LHCN-M2 (cell line): ENCODE results near the gene KLF18. TPM values are rescaled to one million over a fixed set of nuclear protein-coding genes. Genes with fewer than 3 reads are reported as not detected.
"Not testable (repeated sequence)": the region's sequence is repeated elsewhere in the genome, so short reads cannot be mapped to it uniquely, and the experiment has no call there.

ENCODE experiments used
- DNase-seq: peaks from one replicate; pipeline ENCODE4 v3.0.0-alpha.2; 2012; ENCODE audit warnings: low read depth
- total RNA-seq: library from RNA; depleted of rRNA; stranded (reverse); fragments of >200 nt; gene quantifications from 2 replicates; pipeline ENCODE4 v1.2.3, GENCODE V29; 2014

Gene KLF18
- total RNA-seq, 1 experiment from 2014 or later: not detected

DNA sequence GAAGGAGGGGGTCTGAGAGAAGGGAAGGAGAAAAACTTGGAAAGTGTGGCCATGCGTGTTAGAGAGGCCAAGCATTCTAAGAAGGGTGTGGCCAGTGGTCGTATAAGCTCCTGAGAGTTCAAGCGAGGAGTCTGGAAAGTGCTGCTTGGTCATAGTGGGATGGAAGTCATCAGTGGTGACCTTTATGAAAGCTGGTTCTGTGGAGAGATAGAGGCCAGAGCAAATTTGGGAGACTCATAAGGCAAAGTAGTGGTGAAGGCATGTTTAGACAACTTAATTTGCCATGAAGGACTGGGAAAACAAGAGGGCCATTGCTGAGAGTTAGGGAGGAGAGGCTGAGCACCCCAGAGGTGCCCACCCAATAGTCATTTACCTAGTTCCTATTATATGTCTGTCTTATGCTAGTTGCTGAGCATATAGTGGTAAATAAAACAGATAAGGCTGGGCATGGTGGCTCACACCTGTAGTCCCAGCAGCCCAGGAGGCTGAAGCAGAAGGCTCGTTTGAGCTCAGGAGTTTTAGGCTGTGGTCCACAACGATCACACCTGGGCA, 21.0 kb downstream of the KLF18 start:
- no peak for DNase-seq

DNA sequence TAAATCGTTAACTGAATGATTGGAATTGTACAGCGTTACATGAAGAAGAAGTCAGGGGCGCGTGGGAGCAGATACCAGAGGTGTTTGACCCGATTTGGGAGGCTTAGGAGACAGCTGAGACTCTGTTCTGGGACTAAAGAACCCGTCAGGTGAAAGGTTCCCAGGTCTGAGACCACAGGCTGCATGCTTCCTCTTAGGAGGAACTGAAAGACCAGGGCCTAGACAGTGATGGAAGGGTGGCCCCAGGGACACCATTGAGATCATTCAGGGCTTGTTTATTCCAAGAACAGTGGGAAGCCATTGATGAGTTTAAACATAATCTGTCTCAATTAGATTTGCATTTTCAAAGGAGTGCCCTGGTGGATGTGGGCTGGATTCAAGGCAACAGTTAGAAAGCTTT, 21.9 kb downstream of the KLF18 start:
- DNase-seq: no peak

DNA sequence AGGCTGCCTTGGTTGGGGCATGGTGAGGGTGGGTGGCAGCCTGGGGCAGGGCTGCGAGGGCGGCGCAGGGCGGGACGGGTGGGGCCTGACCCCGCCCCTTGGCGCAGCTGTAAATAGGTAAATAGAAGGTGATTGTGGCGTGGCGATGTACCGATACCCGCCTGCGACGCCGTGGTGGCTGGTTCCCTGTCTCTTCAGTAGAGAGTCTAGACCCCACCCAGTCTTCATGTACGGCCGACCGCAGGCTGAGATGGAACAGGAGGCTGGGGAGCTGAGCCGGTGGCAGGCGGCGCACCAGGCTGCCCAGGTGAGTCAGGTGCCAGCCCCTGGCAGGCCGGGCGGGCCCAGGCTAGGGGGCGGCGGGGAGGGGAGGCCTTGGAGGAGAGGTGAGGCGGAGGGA, 22.7 kb downstream of the KLF18 start, which contains the start of gene KLF17:
KLF17 (plus strand) TSS at position 140 of the 400 bp plus-strand sequence; CDS start at position 227, 87 bp downstream.
- no peak for DNase-seq

DNA sequence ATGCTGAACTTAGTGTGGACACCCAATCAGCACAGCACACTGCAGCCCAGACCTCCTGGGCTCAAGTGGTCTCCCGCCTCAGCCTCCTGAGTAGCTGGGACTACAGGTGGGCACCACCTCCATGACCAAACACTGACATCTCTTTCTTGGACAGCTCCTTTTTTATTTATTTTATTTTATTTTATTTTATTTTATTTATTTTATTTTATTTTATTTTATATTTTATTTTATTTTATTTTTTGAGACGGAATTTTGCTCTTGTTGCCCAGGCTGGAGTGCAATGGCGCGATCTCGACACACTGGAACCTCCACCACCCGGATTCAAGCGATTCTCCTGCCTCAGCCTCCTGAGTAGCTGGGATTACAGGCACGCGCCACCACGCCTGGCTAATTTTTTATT, 24.2 kb downstream of the KLF18 start:
- not testable (repeated sequence) for DNase-seq

GRCh38 chr1:44114098-44114497, 27.3 kb downstream of the KLF18 start:
- no peak for DNase-seq

GRCh38 chr1:44113095-44113609, 28.3 kb downstream of the KLF18 start:
- DNase-seq: peak; percentile 39

- DNase-seq: peak; percentile 27
These were observed 28.9 kb downstream of the KLF18 start for GRCh38 chr1:44112486-44112885.

DNA sequence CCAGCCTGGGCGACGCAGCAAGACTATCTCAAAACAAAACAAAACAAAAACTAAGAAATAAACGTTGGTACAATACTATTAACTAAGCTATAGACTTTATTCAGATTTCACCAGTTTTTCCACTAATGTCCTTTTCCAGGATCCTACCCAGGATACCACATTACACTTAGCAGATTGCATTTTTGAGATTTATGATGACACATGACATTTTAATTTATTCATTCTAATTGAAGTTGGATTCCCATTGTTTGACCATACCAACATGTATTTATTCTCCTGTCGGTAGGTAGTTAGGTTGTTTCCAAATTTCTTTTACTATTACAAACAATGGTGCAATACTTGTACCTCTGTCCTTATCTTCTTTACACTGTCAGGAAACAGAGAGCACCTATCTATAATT, 29.6 kb downstream of the KLF18 start:
- no peak for DNase-seq

DNA sequence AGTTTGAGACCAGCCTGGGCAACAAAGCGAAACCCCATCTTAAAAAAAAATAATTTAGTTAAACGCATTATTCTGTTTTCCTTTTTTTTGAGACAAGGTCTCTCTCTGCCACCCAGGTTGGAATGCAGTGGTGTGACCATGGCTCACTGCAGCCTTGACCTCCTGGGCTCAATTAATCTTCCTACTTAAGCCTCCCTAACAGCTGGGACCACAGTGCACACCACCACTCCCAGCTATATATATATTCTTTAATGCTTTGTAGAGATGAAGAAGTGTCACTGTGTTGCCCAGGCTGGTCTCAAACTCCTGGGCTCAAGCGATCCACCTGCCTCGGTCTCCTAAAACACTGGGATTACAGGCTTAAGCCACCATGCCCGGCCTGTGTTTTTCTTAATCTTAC, 30.5 kb downstream of the KLF18 start:
- DNase-seq: peak; percentile 53

- no peak for DNase-seq
These were observed 32.5 kb downstream of the KLF18 start for GRCh38 chr1:44108971-44109370.

GRCh38 chr1:44108241-44108640, 33.2 kb downstream of the KLF18 start:
- peak; percentile 36 for DNase-seq

GRCh38 chr1:44105810-44106209, 35.6 kb downstream of the KLF18 start:
- no peak for DNase-seq

GRCh38 chr1:44103270-44104131, 37.9 kb downstream of the KLF18 start:
- no peak for DNase-seq

DNA sequence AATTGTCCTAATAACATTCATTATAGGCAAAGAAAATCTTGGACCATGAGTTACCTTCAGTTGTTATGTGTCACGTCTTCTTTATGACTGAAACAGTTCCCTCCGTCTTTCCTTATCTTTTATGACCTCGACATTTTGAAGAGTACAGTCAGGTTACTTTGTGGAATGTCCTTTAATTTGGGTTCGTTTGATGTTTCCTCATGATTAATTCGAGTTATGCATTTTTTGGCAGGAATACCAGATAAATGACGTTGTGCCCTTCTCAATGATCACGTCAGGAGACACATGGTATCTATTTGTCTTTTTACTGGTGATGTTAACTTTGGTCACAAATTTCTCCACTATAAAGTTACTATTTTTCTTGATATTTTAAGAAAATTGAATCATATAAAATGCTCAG, 40.1 kb downstream of the KLF18 start:
- no peak for DNase-seq

DNA sequence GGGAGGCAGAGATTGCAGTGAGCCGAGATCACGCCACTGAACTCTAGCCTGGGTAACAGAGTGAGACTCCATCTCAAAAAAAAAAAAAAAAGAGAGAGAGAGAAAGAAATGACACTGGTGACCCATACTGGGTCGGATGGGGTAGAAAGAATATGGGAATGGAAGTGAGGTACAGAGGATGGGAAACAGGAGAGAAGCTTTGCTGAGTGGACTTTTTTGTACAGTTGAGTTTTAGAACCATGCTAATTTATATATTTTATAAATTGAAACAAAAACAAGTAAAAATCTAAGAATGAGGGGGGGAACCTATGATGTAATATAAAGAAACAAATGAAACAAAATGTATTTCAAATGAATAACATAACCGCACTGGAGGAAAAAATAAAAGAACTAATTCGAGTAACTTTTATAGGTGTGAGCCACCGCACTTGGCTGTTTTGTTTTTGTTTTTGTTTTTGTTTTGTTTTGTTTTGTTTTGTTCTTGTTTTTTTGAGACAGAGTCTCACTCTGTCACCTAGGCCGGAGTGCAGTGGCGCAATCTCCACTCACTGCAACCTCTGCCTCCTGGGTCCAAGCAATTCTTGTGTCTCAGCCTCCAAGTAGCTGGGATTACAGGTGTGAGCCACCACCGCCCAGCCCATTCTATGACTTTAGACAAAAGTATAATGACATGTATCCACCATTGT, 41.1 kb downstream of the KLF18 start:
- no peak for DNase-seq

DNA sequence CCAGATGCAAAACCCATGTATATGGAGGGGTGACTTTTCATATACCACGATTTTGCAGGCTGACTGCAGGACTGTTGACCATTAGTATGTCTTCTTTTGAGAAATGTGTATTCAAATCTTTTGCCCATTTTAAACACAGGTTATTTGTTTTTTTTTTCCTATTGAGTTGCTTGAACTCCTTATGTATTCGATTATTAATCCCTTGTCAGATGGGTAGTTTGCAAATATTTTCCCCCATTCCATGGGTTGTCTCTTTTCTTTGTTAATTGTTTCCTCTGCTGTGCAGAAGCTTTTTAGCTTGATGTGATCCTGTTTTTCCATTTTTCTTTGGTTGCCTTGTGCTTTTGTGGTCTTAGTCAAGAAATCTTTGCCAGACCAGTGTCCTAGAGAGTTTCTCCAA, 47.4 kb downstream of the KLF18 start:
- no peak for DNase-seq

GRCh38 chr1:44090429-44091252, 50.8 kb downstream of the KLF18 start:
- no peak for DNase-seq

- DNase-seq: peak; percentile 79
These were observed 51.9 kb downstream of the KLF18 start for GRCh38 chr1:44089371-44090048.
